HG03439 (cell line): Measurements from ENCODE around the gene ZNF593OS.

Source experiments
- ATAC-seq: cut with Tn5 transposase; IDR thresholded peaks from one replicate; pipeline ENCODE4 v1.9.1; 2021; ENCODE audit warnings: mild to moderate bottlenecking, moderate library complexity; ENCODE audit not compliant: unreplicated experiment

Gene ZNF593OS

DNA sequence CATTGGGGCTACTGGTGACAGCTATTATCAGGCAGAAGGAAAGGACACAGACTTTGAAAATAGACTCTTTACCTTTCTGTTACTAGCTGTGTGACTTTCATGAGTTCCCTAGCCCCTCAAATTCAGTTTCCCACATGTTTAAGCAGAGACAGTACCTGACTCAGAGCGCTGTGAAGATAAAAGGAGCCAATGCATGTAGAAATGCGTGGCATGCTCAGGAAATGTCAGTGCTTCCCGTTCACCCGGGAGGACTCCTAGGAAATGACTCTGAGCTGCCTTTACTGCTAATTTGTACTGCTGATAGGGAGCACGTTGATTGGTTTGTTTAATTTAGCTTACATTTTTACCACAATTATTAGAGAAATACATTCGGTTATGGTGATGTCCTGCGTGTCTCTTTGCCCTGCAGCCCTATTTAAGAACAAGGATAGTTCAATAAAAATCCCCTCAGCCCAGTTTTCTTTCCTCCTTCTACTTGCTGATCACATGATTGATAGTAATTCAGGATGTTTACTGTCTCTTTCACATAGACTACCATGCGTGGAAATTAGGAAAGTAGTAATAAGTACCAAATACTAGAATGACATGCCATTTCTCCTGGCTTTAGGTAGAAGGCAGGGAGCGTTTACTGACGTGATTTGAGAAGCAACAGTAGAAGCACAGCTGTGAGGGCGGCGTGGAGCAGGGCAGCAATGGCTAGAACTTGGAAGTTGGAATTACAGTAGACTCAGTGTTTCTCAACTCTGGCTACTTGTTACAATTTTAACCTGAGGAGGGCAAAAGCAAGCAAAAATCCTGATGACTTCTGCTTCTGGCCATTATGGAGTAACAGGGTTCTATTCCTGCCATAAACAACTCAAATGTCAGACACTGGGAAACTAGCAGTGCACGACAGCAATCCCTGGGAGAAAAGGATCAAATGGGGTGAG lies 44.1 kb downstream of the ZNF593OS start:
- ATAC-seq, result no peak

DNA sequence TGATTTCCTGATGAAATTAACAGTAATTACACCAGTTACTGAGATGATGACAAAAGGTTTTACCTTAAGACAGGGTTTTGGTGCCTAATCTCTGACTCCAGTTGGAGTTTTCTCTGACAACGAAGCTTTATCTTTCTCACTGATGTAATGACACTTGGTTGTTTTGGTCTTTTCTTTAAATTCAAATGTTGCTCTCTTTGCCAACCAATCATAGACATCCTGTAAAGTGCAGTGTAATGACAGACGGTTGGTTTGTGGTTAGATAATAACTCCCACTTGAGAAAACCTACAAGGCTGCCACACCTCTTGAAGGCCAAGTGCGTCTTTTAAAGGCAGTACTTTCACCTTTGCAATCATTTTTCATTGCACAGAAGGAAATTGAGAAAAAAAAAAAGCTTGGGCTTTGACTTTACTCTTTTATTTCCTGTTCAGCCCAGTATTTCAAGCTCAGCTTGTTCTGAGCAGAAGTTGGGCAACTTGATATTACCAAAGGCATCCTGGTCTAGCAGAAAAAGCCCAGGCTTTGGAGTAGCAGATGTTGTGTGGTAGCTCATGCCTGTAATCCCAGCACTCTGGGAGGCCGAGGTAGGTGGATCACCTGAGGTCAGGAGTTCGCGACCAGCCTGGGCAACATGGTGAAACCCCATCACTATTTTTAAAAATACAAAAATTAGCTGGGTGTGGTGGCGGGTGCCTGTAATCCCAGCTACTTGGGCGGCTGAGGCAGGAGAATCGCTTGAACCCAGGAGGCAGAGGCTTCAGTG lies 45.1 kb downstream of the ZNF593OS start:
- ATAC-seq, result peak; percentile 61

DNA sequence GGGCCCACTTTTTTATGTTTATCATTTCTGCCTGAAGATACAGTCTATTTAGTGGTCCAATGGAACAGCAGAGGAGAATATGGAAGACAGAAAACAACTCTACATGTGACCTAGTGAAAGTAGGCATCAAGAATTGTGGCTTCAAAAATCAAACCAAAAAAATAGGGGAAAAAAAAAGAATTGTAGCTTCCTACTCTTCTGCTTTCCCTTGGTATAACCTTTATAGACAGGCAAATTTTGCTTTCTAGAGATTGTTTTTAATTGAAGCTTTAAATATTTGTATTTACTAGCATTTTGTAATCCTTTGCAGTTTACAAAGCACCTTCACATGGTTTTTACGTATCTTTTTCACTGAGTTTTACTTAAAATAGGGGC lies 45.7 kb downstream of the ZNF593OS start:
- ATAC-seq, result no peak

DNA sequence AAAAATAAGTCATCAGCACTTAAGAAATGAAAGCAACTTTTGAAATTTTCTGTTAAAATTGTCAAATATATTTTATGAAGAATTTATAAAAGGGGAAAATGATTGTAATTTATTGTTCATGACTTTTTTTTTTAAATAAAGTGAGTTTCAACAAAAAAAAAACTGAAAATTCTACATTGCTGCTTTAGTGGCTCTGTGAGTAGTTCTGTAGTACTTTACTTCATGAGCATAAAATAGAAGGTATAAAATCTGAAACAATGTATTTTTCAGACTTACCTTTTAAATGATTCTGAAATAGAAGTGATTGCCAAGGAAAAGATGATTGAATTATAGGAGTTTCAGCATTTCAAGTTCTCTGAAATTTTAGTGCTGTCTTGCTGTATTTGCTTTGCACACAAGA lies 46.2 kb downstream of the ZNF593OS start:
- no peak for ATAC-seq

DNA sequence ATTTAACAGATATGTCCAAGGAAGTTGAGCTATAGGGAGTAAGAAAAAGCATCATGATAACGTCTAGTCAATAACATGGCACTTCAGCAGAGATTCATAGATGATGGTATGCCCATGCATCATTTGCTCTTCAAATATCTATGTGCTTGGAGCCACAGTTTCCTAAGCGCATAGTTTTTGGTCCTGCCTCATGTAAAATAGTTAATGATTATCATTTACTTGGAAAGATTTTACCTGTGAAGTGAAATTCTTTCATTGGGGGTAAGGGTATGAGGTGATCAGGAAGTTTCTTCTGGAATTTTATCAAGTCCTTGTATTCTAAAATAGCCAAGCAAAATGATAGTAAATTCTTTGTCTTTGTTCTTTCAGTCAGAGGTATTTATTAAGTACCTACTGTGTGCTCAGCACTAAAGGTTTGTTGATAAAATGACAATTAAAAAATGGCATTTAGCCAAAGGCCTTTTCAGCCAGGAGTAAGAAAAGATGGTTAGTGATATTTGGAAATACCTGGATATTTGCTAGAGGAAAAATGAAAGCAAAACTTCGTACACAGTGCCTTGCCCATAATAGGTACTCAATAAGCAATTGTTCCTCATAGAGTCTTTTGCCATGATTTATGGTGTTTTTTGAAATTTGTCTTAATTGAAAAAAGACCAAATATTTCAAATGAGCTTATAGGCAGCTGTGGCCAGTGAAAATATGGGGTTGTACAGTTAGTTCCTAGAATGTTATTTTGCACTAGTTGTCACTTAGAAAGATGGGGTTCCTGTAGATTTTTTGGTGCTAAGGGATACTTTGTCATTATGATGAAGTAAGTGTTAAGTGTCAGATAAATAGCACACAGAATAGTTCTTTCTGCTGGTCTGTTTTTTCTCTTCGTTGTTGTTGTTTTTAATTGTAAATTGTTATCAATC lies 47.0 kb downstream of the ZNF593OS start:
- no peak for ATAC-seq

DNA sequence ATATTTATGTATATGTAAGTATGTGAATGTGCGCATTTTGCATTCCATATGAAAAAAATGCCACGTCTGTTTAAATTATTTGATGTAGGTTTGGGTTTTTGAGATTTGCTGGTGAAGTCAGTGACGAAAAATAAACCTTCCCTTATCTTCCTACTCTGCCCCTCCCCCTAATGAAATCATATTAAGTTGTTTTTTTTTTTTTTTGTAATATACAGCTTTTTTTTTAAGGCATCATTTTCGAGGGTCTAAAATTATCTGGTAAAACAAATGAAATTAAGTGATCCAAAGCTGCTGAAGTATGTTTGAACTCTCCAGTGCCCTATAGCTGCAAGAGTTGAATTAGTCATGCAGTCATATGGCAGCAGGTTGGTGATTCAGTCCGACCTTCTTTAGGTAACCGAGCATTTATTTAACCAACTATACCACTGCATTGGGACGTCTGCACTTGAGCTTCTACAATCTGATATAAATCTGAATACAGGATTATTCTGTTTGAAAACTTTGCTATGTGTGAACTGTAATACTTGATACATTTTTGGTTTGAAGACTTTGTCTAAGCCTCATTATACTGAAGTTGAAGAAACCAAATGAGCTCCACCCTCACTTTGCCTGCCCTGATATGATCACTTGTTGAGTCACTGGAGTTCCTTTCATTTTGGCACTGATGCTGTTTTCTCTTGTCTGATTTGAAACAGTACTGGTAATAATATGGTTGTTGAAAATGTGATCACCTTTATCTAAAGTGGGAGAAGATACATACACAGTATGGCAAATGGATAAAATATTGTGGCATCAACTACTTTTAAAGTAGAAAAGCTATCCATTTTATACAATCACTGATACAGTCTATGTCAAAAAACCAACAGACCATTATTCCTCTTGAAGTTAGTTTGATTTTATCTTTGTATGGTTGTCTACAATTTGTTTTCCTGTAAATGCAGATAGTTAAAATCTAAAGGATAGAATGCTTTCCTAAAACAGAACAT lies 48.4 kb downstream of the ZNF593OS start:
- no peak for ATAC-seq

DNA sequence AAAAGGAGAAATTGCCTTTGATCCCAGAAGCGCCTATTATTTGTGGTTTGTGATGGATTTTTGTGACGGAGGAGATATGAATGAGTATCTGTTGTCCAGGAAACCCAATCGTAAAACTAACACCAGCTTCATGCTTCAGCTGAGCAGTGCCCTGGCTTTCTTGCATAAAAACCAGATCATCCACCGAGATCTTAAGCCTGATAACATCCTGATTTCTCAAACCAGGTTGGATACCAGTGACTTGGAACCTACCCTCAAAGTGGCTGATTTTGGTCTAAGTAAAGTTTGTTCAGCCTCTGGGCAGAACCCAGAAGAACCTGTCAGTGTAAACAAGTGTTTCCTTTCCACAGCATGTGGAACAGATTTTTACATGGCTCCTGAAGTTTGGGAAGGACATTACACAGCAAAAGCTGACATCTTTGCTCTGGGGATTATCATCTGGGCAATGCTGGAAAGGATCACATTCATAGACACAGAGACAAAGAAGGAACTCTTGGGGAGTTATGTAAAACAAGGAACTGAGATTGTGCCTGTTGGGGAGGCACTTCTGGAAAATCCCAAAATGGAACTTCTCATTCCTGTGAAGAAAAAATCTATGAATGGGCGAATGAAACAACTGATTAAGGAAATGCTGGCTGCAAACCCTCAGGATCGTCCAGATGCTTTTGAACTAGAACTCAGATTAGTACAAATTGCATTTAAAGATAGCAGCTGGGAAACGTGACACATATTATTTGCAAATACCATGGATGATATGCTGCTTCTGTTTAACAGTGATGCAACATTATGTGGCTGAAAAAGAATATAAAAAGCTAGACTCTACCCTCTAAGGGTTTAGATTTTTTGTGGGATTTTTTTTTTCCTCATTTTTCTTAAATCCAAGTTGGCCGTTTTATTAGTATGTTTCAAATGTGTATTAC lies 49.5 kb downstream of the ZNF593OS start:
- no peak for ATAC-seq

DNA sequence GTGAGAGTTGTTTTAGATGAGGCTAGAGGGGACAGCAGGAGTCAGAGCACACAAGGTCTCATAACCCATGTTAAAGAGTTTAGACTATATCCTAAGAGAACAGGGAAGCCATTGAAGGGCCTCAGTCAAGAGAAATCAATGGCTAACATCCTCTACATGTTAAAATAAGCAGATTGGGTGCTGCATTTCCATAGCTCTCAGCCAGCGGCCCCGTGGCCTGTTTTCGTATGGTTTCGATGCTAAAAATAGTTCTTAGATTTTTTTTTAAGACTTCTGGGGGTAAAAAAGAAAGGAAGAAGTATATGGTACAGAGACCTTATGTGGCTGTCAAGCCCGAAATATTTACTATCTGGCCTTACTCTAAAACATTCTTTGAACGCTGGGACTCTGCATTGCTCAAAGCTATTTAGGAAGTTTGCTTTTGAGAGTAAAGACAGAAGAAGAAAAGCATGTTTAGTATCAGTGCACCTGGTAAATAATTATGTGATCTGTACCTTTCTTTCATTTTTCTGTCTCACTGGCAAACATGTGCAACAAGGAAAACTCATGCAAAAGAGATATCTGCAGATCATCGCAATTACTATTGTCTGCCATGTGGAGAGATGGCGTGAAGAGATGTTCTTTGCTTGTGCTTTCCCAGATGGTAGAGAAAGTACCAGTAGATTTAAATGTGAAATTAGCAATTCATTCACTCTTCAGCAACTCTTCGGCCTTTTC lies 51.6 kb downstream of the ZNF593OS start:
- ATAC-seq, result no peak
